Amniotic epithelial cell (primary cell): ENCODE measurements around the gene UBE4A.
"Not testable (repeated sequence)": the region's sequence is repeated elsewhere in the genome, so short reads cannot be mapped to it uniquely, and the experiment has no call there.

Experiments
- DNase-seq: peaks from one replicate; pipeline ENCODE4 v3.0.0-alpha.2; 2010; ENCODE audit warnings: low read depth

Gene UBE4A

GRCh38 chr11:118401880-118402590 lies 42.6 kb downstream of the UBE4A start:
- peak; percentile 99 for DNase-seq

DNA sequence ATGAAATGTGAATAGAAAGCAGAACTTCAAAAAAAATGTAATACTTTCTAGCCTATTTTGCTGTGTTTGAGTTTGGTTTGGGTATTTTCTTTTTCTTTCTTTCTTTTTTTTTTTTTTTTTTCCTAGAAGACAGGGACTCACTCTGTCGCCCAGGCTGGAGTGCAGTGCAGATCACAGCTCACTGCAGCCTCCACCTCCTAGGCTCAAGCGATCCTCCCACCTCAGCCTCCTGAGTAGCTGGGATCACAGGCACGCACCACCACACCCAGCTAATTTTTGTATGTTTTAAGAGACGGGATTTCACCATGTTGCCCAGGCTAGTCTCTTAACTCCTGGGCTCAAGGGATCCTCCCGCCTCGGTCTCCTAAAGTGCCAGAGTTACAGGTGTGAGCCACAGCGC lies 43.2 kb downstream of the UBE4A start:
- not testable (repeated sequence) for DNase-seq

GRCh38 chr11:118406599-118407166 lies 47.3 kb downstream of the UBE4A start:
- no peak for DNase-seq

DNA sequence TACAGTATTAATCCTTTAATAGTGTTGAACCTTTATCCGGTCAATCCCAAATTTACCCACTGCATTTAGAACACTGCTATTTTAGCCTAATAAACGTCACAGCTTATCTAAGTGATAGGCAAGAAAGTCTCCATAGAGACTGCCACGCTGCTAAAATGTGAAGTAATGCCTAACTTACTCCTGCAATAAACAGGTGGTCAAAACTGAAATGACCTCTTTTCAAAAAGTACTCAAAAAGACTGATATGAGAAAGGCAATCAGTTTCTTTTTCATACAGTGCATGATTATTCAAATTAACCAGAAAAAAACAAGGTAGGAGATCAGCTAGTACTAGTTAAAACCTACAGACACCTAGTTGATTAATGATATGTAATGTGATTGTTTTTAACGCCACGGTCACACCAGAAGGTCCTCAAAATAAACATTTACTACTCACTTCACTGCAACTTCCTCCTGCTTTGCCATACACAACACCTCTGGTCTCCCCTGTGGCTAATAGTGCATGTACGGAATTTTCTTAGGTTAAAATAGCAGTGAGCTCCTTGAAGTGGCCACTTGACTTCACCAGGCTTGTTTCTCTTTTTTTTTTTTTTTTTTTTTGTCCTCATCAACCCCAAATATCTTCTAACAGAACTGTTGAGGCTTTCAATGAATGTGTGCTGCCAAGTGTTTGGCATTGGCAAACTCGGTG lies 50.8 kb downstream of the UBE4A start:
- DNase-seq: no peak

- DNase-seq: no peak
These were observed 52.1 kb downstream of the UBE4A start for GRCh38 chr11:118411530-118411929.

DNA sequence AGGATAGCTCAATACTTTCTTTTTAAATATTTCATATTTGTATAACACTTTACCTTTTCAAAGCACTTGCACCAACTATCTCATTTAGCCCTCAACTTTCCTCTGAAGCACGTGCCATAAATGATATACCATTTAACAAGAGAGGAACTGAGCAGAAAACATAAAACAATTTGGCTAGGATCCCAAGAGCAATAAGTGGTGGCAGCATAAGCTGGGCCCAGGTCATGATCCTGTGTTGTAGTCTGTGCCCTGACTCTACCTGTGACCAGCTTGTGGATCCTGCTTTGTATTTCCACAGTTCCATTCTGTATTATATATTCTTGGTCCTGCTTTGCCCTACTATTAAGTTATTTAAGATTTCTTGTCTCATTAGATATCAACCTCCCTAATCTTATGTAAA lies 53.5 kb downstream of the UBE4A start:
- no peak for DNase-seq

- DNase-seq: no peak
These were observed 55.8 kb downstream of the UBE4A start for GRCh38 chr11:118415062-118415738.

DNA sequence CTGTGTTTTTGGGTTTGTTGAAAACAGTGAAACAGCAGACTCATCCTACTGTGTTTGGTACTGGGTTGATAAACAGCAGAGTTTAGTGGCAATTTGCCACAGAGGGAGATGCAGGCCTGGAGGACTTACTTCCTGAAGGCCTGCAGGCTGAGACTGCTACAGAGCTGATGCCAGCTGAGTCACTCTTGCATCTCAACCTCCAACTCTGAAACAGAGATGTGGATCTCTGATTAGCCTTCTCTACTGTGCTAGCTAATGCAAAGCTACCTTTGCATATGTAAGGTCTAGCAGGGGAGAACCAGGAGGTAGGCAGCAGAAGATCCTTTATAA lies 56.3 kb downstream of the UBE4A start:
- peak; percentile 99 for DNase-seq

GRCh38 chr11:118416900-118417299 lies 57.5 kb downstream of the UBE4A start:
- not testable (repeated sequence) for DNase-seq

GRCh38 chr11:118417801-118418200 lies 58.4 kb downstream of the UBE4A start:
- no peak for DNase-seq

DNA sequence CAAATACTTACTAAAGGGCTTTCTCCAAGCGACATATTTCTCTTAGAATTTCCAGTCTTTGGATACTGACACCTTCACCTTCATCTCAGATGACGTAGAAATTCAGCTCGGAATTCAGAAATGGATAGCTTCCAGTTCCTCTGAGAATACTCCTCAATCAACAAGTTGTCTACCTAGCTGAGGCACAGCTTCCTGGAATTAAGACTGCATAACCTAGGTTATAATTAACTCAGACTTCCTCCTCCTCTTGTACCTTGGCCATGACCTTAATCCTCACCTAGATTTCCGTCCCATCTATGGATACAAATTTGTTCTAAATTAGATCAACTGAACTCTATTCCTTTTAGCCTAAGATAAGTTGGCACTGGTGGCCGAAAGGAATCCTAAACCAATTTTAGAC lies 59.4 kb downstream of the UBE4A start:
- DNase-seq: no peak

DNA sequence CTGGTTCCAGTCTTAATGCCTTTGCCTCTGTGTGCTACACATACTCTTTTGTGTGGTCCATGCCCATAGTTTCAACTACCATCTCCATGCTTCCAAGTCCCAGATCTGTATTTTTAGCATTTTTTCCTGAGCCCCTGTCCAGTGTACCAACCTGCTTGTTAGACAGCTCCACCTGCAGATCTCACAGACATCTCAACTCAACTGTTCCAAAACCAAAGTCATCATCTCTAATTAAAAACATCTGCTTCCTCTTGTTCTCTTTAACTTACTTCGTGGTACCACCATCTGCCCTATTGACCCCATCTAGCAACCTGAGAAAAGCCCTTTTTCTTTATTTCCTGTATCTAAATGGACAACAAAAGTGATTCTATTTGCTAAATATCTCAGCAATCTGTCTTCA lies 68.3 kb downstream of the UBE4A start:
- DNase-seq: no peak

GRCh38 chr11:118430956-118431355 lies 71.6 kb downstream of the UBE4A start:
- no peak for DNase-seq

GRCh38 chr11:118434123-118434552 lies 74.7 kb downstream of the UBE4A start:
- peak; percentile 36 for DNase-seq

- peak; percentile 41 for DNase-seq
These were observed 75.3 kb downstream of the UBE4A start for GRCh38 chr11:118434553-118435289.

DNA sequence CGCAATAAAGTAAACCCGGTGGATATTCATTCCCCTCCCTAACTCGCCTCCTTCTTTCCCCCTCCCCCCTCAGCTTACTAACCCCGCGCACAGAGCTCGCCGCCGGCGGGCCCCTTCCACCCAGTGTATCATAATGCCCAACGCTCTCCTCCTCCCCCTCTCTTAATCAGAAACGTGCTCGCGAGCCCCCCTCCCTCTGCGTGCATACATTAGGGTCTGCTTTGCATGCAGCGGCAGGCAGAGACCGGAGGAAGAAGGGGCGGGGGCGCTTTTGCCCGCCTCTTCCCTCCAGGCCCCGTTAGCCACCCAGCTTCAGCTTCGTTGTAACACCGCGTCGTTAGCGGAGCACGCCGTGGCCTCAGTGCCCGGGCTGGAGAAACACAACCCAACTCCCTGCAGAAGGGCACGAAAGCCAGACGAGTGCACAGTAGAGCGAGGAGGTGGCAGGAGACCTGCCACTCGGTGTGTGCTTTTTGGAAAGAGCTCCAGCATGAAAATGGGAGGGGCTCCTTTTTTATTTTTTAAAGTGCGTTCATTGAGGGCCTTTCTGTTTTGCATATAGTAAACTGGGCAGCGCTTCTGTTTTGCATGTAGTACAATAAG lies 76.0 kb downstream of the UBE4A start:
- DNase-seq: peak; percentile 31

DNA sequence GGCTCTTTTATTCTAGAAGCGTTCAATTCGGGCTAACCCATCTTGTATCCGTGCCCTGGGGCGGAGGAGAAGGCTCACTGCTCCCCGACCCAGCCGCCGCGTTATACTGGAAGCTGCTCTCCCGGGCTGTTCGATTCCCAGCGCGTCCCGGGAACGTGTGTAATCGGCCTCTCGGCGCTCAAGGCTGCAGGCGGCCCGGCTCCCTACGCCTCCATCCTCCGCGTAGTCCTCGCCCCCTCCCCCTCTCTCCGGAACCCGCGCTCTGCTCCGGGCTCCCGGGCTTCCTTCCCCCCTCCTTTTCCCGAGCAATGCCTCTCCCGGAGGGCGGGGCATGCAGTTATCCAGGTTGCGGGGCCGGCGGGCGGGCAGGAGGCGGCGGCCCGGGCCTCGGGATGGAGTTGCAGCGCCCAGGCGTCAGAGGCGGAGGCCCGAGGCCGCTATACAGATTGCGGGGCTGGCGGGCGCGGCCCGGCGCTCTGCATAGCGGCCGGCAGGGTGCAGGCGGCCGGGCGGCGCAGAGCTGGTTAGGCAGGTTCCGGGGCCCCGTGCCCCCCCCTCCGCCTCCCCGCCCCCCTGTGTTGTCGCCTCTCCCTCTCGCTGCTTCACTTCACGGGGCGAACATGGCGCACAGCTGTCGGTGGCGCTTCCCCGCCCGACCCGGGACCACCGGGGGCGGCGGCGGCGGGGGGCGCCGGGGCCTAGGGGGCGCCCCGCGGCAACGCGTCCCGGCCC lies 76.7 kb downstream of the UBE4A start, which contains the start of gene KMT2A:
Gene KMT2A (plus strand): TSS at position 600 of the 732 bp plus-strand sequence. CDS start 21 bp downstream, at position 621.
- DNase-seq: peak; percentile 96

GRCh38 chr11:118436639-118437207 lies 77.3 kb downstream of the UBE4A start:
- DNase-seq: no peak

DNA sequence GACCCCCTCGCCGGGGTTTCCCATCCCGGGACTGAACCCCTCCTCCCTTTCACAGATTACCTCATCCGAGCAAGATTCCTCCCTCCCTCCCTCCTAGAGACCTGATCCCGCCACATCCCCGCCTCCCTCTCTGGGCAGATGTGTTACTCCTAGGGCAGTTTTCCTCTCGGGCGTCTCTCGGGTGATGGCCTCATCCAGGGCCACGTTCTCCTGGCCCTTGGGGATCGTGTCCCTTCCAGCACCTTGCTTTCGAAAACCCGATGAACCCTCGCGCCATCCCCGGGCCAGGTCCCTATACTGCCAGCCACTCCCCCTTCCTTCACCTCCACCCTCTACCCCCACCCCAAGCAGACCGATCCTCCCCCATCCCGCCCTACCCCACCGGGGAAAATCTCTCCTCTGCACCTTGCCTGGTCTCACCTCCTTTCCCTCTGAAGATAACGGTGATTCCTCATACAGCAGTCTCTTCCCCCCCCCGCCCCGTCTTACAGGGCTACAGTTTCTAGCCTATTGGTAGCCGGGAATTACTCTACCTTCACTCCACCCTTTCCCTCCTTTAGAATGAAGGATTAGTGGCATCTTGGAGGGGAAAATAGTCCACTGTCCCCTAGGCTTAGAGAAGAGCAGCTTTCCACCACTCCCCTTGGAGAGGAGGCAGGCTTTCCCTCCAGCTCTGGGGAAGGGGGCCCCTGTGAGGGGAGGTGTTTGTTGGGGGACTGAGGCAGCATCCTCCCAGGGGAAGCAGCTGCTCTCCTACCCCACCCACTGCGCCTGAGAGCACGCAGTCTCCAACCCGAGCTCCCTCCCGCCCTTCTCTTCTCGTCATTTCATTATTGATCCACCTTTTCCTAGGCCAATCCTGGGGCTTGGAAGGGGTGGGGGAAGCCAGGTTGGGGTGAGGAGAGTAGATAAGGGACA lies 78.1 kb downstream of the UBE4A start:
- peak; percentile 47 for DNase-seq
